ENCODE data around the gene DLG2. TPM values are rescaled to one million over a fixed set of nuclear protein-coding genes. Genes with fewer than 3 reads are reported as not detected.

Gene DLG2
- total and polyA plus RNA-seq, 3 experiments from 2014 or later = 0.81 to 1.5 (median 1.3) TPM

DNA sequence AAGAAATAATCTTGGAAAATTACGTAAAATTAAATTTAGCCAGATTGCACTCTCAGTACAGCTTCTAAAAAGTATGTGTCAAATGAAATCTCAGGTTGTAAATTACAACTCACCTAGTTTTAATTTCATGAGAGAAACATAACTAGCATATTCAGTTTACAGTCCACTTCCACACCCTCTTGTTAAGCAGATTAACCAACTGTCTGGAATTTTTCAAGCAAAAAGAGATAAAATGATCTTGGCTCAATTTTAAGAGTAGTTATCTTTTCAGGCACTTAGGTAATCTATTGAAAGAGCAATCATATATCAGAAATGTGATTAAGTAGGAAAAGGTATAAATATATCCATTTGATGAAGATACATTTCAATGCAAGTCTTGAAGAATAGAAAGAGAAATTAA lies 1412.6 kb downstream of the DLG2 start:
- Mint-ChIP-seq H3K27ac (no peak overlapping the region), H3K36me3 (no peaks in the 10 kb centered on the region), H3K4me1 (no peaks in the 10 kb centered on the region), H3K4me3 (no peak overlapping the region), H3K27me3 (peaks cover 0 to 1% of the 10 kb centered on the region in 2 donors), H3K9me3 (peaks cover 5 to 21% (median 9%) of the 10 kb centered on the region in 5 donors)
- H3K4me3 ChIP-seq (ENCODE audit: low read length) = no peak overlapping the region
- H3K27ac ChIP-seq (ENCODE audit: low read depth, low read length) = no peak overlapping the region
- H3K27me3 ChIP-seq (ENCODE audit: insufficient read depth, low read length, poor library complexity, severe bottlenecking) = no peaks in the 10 kb centered on the region
- no peak for DNase-seq
- ChIA-PET POLR2A (no interaction called here), CTCF (no interaction called here)
- no peaks in the 10 kb centered on the region for H3K9me3 ChIP-seq (ENCODE audit: low read length)
- H3K4me1 ChIP-seq (ENCODE audit: insufficient read depth, low read length) = no peaks in the 10 kb centered on the region
- H3K36me3 ChIP-seq (ENCODE audit: insufficient read depth, low read length) = no peaks in the 10 kb centered on the region

DNA sequence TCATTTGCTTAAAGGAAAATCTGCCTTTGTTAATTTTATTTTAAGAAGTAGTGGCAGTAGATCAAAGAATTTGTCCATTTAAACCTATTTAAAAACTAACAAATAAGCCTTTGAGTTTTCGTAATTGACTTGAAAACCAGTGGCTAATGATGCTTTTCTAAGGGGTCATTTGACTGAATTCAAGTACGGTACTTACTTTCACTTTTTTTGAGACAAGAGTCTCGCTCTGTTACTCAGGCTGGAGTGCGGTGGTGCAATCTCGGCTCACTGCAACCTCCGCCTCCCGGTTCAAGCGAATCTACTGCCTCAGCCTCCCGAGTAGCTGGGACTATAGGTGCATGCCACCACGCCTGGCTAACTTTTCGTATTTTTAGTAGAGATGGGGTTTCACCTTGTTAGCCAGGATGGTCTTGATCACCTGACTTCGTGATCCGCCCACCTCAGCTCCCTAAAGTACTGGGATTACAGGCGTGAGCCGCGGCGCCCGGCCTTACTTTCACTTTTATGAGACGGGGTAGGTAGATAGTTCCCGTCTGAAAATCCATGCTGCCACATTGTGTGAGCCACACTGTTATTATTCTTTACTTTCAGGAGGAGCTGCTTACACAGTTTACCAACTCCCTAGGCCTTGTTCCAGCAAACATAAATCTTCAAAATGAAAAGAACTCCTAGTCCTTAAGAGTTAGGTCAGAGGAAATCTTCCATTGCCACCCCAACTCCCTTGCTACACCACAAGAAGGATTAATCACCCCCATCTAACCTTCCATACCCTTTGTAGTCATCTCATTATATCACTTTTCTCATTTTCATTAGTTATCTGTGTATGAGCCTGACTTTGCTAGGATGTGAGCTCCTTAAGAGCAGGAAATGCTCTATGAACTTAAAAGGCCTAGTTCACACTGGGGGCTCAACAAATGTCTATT lies 1414.4 kb downstream of the DLG2 start:
- no peaks in the 10 kb centered on the region for H3K4me1 Mint-ChIP-seq
- no peak overlapping the region for H3K27ac ChIP-seq (ENCODE audit: low read depth, low read length)
- ChIA-PET POLR2A (no interaction called here), CTCF (no interaction called here)
- H3K27me3 Mint-ChIP-seq = no peaks in the 10 kb centered on the region
- no peaks in the 10 kb centered on the region for H3K27me3 ChIP-seq (ENCODE audit: insufficient read depth, low read length, poor library complexity, severe bottlenecking)
- H3K36me3 ChIP-seq (ENCODE audit: insufficient read depth, low read length) = no peaks in the 10 kb centered on the region
- H3K27ac Mint-ChIP-seq = no peak overlapping the region
- no peaks in the 10 kb centered on the region for H3K4me1 ChIP-seq (ENCODE audit: insufficient read depth, low read length)
- no peak overlapping the region for H3K4me3 ChIP-seq (ENCODE audit: low read length)
- H3K9me3 Mint-ChIP-seq = peaks cover 5 to 28% (median 6%) of the 10 kb centered on the region in 5 donors
- H3K4me3 Mint-ChIP-seq = no peak overlapping the region
- no peaks in the 10 kb centered on the region for H3K9me3 ChIP-seq (ENCODE audit: low read length)
- DNase-seq = no peak
- H3K36me3 Mint-ChIP-seq = no peaks in the 10 kb centered on the region

DNA sequence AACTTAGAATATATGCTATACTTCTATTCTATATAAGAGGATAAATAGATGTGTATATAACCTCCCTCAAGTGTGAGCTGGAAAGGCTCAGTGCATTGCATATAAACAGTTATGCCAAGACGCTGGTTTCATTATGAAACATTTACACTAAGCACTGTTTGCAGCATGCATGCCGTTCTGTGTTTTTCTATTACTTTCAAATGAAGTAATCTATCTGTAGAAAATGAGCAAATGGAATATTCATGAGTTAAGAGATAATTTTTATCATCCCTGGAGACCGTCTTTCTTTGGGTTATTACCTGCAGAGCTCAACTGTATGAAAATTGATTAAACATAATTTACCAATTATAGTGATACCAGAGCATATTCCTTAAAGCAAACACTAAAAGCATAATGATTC lies 1415.2 kb downstream of the DLG2 start:
- Histone ChIP-seq H3K36me3 (ENCODE audit: insufficient read depth, low read length) (no peaks in the 10 kb centered on the region), H3K4me3 (ENCODE audit: low read length) (no peak overlapping the region), H3K9me3 (ENCODE audit: low read length) (no peaks in the 10 kb centered on the region), H3K27ac (ENCODE audit: low read depth, low read length) (no peak overlapping the region), H3K4me1 (ENCODE audit: insufficient read depth, low read length) (no peaks in the 10 kb centered on the region), H3K27me3 (ENCODE audit: insufficient read depth, low read length, poor library complexity, severe bottlenecking) (no peaks in the 10 kb centered on the region)
- ChIA-PET POLR2A (no interaction called here), CTCF (no interaction called here)
- no peak overlapping the region for H3K4me3 Mint-ChIP-seq
- H3K27me3 Mint-ChIP-seq = no peaks in the 10 kb centered on the region
- no peak for DNase-seq
- peaks cover 2 to 21% (median 5%) of the 10 kb centered on the region in 5 donors for H3K9me3 Mint-ChIP-seq
- H3K27ac Mint-ChIP-seq = no peak overlapping the region
- H3K36me3 Mint-ChIP-seq = no peaks in the 10 kb centered on the region
- no peaks in the 10 kb centered on the region for H3K4me1 Mint-ChIP-seq

DNA sequence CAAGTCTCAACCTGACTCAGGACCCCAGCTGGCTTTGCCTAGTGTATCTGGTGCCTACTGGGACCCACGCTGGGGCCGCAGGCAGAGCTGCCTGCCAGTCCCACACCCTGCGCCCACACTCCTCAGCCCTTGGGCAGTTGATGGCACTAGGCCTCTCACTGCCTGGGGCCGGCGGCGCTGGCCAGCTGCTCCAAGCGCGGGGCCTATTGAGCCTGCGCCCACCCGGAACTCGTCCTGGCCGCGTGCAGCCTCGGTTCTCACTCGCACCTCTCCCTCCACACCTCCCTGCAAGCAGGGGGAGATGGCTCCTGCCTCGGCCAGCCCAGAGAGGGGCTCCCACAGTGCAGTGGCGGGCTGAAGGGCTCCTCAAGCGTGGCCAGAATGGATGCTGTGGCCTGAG lies 1432.4 kb downstream of the DLG2 start:
- Mint-ChIP-seq H3K9me3 (peaks cover 0 to 19% (median 9%) of the 10 kb centered on the region in 5 donors), H3K4me1 (no peaks in the 10 kb centered on the region), H3K27ac (no peak overlapping the region), H3K36me3 (no peaks in the 10 kb centered on the region), H3K27me3 (no peaks in the 10 kb centered on the region), H3K4me3 (no peak overlapping the region)
- no peaks in the 10 kb centered on the region for H3K36me3 ChIP-seq (ENCODE audit: insufficient read depth, low read length)
- CTCF ChIA-PET = no interaction called here
- no peak for DNase-seq
- H3K4me3 ChIP-seq (ENCODE audit: low read length) = no peak overlapping the region
- H3K27ac ChIP-seq (ENCODE audit: low read depth, low read length) = no peak overlapping the region
- POLR2A ChIA-PET = no interaction called here
- H3K27me3 ChIP-seq (ENCODE audit: insufficient read depth, low read length, poor library complexity, severe bottlenecking) = no peaks in the 10 kb centered on the region
- H3K9me3 ChIP-seq (ENCODE audit: low read length) = no peaks in the 10 kb centered on the region
- H3K4me1 ChIP-seq (ENCODE audit: insufficient read depth, low read length) = no peaks in the 10 kb centered on the region

GRCh38 chr11:84193706-84194105 lies 1433.4 kb downstream of the DLG2 start:
- no peaks in the 10 kb centered on the region for H3K4me1 ChIP-seq (ENCODE audit: insufficient read depth, low read length)
- DNase-seq = no peak
- Mint-ChIP-seq H3K4me1 (no peaks in the 10 kb centered on the region), H3K36me3 (no peaks in the 10 kb centered on the region), H3K27me3 (no peaks in the 10 kb centered on the region), H3K27ac (no peak overlapping the region), H3K9me3 (peaks cover 0 to 19% (median 10%) of the 10 kb centered on the region in 5 donors), H3K4me3 (no peak overlapping the region)
- ChIA-PET CTCF (no interaction called here), POLR2A (no interaction called here)
- no peaks in the 10 kb centered on the region for H3K9me3 ChIP-seq (ENCODE audit: low read length)
- H3K36me3 ChIP-seq (ENCODE audit: insufficient read depth, low read length) = no peaks in the 10 kb centered on the region
- no peak overlapping the region for H3K4me3 ChIP-seq (ENCODE audit: low read length)
- H3K27me3 ChIP-seq (ENCODE audit: insufficient read depth, low read length, poor library complexity, severe bottlenecking) = no peaks in the 10 kb centered on the region
- H3K27ac ChIP-seq (ENCODE audit: low read depth, low read length) = no peak overlapping the region

DNA sequence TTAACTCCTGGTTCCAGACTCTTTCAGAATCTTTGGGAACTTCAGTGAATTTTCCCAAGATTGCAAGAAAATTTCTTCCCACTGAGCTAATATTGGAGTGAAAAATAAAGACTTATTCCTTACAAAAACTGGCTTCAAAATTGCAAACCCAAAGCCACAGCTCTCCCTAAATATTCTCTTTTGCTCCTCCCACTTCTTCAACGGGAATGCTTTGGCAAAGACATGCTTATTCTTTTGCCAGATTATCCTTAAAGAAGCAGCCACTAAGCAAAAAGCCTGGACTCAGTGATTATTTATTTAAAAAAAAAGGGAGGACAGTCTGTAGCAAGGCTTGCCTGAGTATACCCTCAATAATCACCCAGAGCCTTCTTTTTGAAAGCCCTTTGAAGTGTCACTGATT lies 1438.6 kb downstream of the DLG2 start:
- Histone ChIP-seq H3K9me3 (ENCODE audit: low read length) (no peaks in the 10 kb centered on the region), H3K27me3 (ENCODE audit: insufficient read depth, low read length, poor library complexity, severe bottlenecking) (no peaks in the 10 kb centered on the region), H3K36me3 (ENCODE audit: insufficient read depth, low read length) (no peaks in the 10 kb centered on the region), H3K27ac (ENCODE audit: low read depth, low read length) (no peak overlapping the region), H3K4me1 (ENCODE audit: insufficient read depth, low read length) (no peaks in the 10 kb centered on the region), H3K4me3 (ENCODE audit: low read length) (no peak overlapping the region)
- no peak overlapping the region for H3K4me3 Mint-ChIP-seq
- peaks cover 2 to 26% (median 6%) of the 10 kb centered on the region in 5 donors for H3K9me3 Mint-ChIP-seq
- no peak for DNase-seq
- H3K27me3 Mint-ChIP-seq = no peaks in the 10 kb centered on the region
- POLR2A ChIA-PET = no interaction called here
- CTCF ChIA-PET = no interaction called here
- H3K27ac Mint-ChIP-seq = no peak overlapping the region
- no peaks in the 10 kb centered on the region for H3K4me1 Mint-ChIP-seq
- no peaks in the 10 kb centered on the region for H3K36me3 Mint-ChIP-seq

- H3K4me1 ChIP-seq (ENCODE audit: insufficient read depth, low read length) = no peaks in the 10 kb centered on the region
- Mint-ChIP-seq H3K4me1 (no peaks in the 10 kb centered on the region), H3K27me3 (no peaks in the 10 kb centered on the region), H3K36me3 (peaks cover 0 to 2% (median 0%) of the 10 kb centered on the region in 3 donors), H3K9me3 (peaks cover 2 to 29% (median 11%) of the 10 kb centered on the region in 5 donors), H3K27ac (no peak overlapping the region), H3K4me3 (no peak overlapping the region)
- ChIA-PET CTCF (no interaction called here), POLR2A (no interaction called here)
- H3K27me3 ChIP-seq (ENCODE audit: insufficient read depth, low read length, poor library complexity, severe bottlenecking) = no peaks in the 10 kb centered on the region
- no peak overlapping the region for H3K27ac ChIP-seq (ENCODE audit: low read depth, low read length)
- no peak overlapping the region for H3K4me3 ChIP-seq (ENCODE audit: low read length)
- H3K9me3 ChIP-seq (ENCODE audit: low read length) = no peaks in the 10 kb centered on the region
- H3K36me3 ChIP-seq (ENCODE audit: insufficient read depth, low read length) = no peaks in the 10 kb centered on the region
- no peak for DNase-seq
Observed at GRCh38 chr11:84173078-84173477, 1454.1 kb downstream of the DLG2 start.

DNA sequence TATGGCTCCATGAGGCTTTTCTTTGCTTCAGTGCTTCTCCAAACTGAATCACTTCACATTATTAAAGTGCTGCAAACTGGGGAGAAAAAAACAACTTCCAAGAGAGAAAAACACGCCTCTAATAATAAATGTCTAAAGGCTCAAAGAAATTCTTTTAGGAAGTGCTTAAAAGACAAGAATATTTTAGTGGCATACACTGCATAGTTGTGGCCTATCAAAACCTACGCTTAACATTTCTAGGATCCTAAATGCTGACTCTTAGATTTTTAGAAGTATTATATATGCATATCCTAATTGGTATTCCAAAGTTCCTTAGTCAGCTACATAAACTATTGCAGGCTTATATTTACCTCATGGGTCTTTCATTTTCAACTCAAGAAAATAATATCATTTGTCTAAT lies 1462.0 kb downstream of the DLG2 start:
- peaks cover 5 to 20% (median 10%) of the 10 kb centered on the region in 5 donors for H3K9me3 Mint-ChIP-seq
- ChIA-PET CTCF (no interaction called here), POLR2A (no interaction called here)

More for the DNA sequence above, 1462.0 kb downstream of the DLG2 start:
- Mint-ChIP-seq H3K4me1 (no peaks in the 10 kb centered on the region), H3K27me3 (no peaks in the 10 kb centered on the region), H3K27ac (no peak overlapping the region), H3K36me3 (no peaks in the 10 kb centered on the region), H3K4me3 (no peak overlapping the region)
- Histone ChIP-seq H3K4me1 (ENCODE audit: insufficient read depth, low read length) (no peaks in the 10 kb centered on the region), H3K27me3 (ENCODE audit: insufficient read depth, low read length, poor library complexity, severe bottlenecking) (no peaks in the 10 kb centered on the region), H3K4me3 (ENCODE audit: low read length) (no peak overlapping the region), H3K27ac (ENCODE audit: low read depth, low read length) (no peak overlapping the region), H3K36me3 (ENCODE audit: insufficient read depth, low read length) (no peaks in the 10 kb centered on the region), H3K9me3 (ENCODE audit: low read length) (no peaks in the 10 kb centered on the region)
- no peak for DNase-seq
